ENCODE data around the gene COPS8. TPM values are rescaled to one million over a fixed set of nuclear protein-coding genes. Genes with fewer than 3 reads are reported as not detected.

The COPS8 gene
- polyA plus RNA-seq, 3 donors = 20.5 to 39.2 (median 36.4) TPM

GRCh38 chr2:237051861-237052260 is 33.8 kb upstream of the COPS8 start:
- no peak for DNase-seq
- no peaks in the 10 kb centered on the region for H3K4me1 ChIP-seq (ENCODE audit: control insufficient read depth in 1 of 2, insufficient read depth in 2 of 2, low read length in 2 of 2)
- WGBS (ENCODE audit: insufficient coverage) = no CpG with 5 or more reads among the region's 8 CpGs

GRCh38 chr2:237053066-237053465 is 32.6 kb upstream of the COPS8 start:
- no peaks in the 10 kb centered on the region for H3K4me1 Mint-ChIP-seq
- intact Hi-C loops (cut with micrococcal nuclease) = no loop called here
- Histone ChIP-seq H3K27me3 (ENCODE audit: control insufficient read depth in 2 of 2, insufficient read depth in 2 of 2, low read length in 2 of 2) (peaks cover 0 to 3% of the 10 kb centered on the region in 2 donors), H3K27ac (ENCODE audit: low read depth in 1 of 2, low read length in 2 of 2) (no peak overlapping the region), H4K20me1 (ENCODE audit: insufficient read depth, low read length) (no peaks in the 10 kb centered on the region), H2AFZ (ENCODE audit: insufficient read depth, low read depth, low read length, poor library complexity, severe bottlenecking) (no peak overlapping the region), H3K4me3 (replicated peaks in 1 of 3; ENCODE audit: low read depth in 2 of 3, low read length in 3 of 3) (no peak overlapping the region), H3K4me1 (ENCODE audit: control insufficient read depth in 1 of 2, insufficient read depth in 2 of 2, low read length in 2 of 2) (no peaks in the 10 kb centered on the region), H3K79me2 (ENCODE audit: insufficient read depth, low read length) (no peaks in the 10 kb centered on the region), H3K9ac (ENCODE audit: insufficient read depth, low read length, poor library complexity, severe bottlenecking) (no peak overlapping the region), H3K4me2 (replicated peaks; ENCODE audit: extremely low read depth, low read length, poor library complexity, severe bottlenecking) (no peak overlapping the region), H3K9me3 (replicated peaks in 1 of 2; ENCODE audit: control insufficient read depth in 1 of 2, insufficient read depth in 1 of 2, low read length in 2 of 2) (peaks cover 4 to 13% of the 10 kb centered on the region in 2 donors), H3K36me3 (replicated peaks in 1 of 2; ENCODE audit: control insufficient read depth in 1 of 2, insufficient read depth in 2 of 2, low read length in 2 of 2) (no peaks in the 10 kb centered on the region)
- H3K27me3 Mint-ChIP-seq (ENCODE audit: low read depth in 3 of 3) = peaks cover 1 to 8% (median 5%) of the 10 kb centered on the region in 3 donors
- H3K9me3 Mint-ChIP-seq = peaks cover 8 to 17% (median 14%) of the 10 kb centered on the region in 7 donors
- no peak overlapping the region for H3K4me3 Mint-ChIP-seq
- 80% methylated on average over 2 of the region's 2 CpGs for WGBS (ENCODE audit: insufficient coverage)
- TF ChIP-seq, protein P1, sequence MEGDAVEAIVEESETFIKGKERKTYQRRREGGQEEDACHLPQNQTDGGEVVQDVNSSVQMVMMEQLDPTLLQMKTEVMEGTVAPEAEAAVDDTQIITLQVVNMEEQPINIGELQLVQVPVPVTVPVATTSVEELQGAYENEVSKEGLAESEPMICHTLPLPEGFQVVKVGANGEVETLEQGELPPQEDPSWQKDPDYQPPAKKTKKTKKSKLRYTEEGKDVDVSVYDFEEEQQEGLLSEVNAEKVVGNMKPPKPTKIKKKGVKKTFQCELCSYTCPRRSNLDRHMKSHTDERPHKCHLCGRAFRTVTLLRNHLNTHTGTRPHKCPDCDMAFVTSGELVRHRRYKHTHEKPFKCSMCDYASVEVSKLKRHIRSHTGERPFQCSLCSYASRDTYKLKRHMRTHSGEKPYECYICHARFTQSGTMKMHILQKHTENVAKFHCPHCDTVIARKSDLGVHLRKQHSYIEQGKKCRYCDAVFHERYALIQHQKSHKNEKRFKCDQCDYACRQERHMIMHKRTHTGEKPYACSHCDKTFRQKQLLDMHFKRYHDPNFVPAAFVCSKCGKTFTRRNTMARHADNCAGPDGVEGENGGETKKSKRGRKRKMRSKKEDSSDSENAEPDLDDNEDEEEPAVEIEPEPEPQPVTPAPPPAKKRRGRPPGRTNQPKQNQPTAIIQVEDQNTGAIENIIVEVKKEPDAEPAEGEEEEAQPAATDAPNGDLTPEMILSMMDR (IDR thresholded peaks at IDR 0.05) = no peak
- H3K36me3 Mint-ChIP-seq = no peaks in the 10 kb centered on the region
- H3K27ac Mint-ChIP-seq = no peak overlapping the region
- no peak for DNase-seq

More at GRCh38 chr2:237051861-237052260, 33.8 kb upstream of the COPS8 start:
- Mint-ChIP-seq H3K36me3 (no peaks in the 10 kb centered on the region), H3K9me3 (peaks cover 12 to 24% (median 16%) of the 10 kb centered on the region in 7 donors), H3K4me1 (no peaks in the 10 kb centered on the region), H3K27ac (no peak overlapping the region), H3K27me3 (ENCODE audit: low read depth in 3 of 3) (peaks cover 0 to 8% (median 5%) of the 10 kb centered on the region in 3 donors), H3K4me3 (no peak overlapping the region)
- H3K9ac ChIP-seq (ENCODE audit: insufficient read depth, low read length, poor library complexity, severe bottlenecking) = no peak overlapping the region
- H3K27ac ChIP-seq (ENCODE audit: low read depth in 1 of 2, low read length in 2 of 2) = no peak overlapping the region
- no peak overlapping the region for H3K4me2 ChIP-seq (replicated peaks; ENCODE audit: extremely low read depth, low read length, poor library complexity, severe bottlenecking)
- intact Hi-C loops (cut with micrococcal nuclease) = no loop called here
- no peaks in the 10 kb centered on the region for H3K36me3 ChIP-seq (replicated peaks in 1 of 2; ENCODE audit: control insufficient read depth in 1 of 2, insufficient read depth in 2 of 2, low read length in 2 of 2)
- TF ChIP-seq, protein P1 (IDR thresholded peaks at IDR 0.05) = no peak
- H3K4me3 ChIP-seq (replicated peaks in 1 of 3; ENCODE audit: low read depth in 2 of 3, low read length in 3 of 3) = no peak overlapping the region
- H3K79me2 ChIP-seq (ENCODE audit: insufficient read depth, low read length) = no peaks in the 10 kb centered on the region
- H3K27me3 ChIP-seq (ENCODE audit: control insufficient read depth in 2 of 2, insufficient read depth in 2 of 2, low read length in 2 of 2) = peaks cover 0 to 3% of the 10 kb centered on the region in 2 donors
- H3K9me3 ChIP-seq (replicated peaks in 1 of 2; ENCODE audit: control insufficient read depth in 1 of 2, insufficient read depth in 1 of 2, low read length in 2 of 2) = peaks cover 4 to 13% of the 10 kb centered on the region in 2 donors
- no peak overlapping the region for H2AFZ ChIP-seq (ENCODE audit: insufficient read depth, low read depth, low read length, poor library complexity, severe bottlenecking)
- H4K20me1 ChIP-seq (ENCODE audit: insufficient read depth, low read length) = no peaks in the 10 kb centered on the region
